HG03558 (cell line): ENCODE measurements around the gene RYK.

Experiments
- ATAC-seq: cut with Tn5 transposase; IDR thresholded peaks from one replicate; pipeline ENCODE4 v1.9.1; 2021; ENCODE audit warnings: moderate number of reproducible peaks; ENCODE audit not compliant: unreplicated experiment; ENCODE audit errors: extremely low read depth

The RYK gene

DNA sequence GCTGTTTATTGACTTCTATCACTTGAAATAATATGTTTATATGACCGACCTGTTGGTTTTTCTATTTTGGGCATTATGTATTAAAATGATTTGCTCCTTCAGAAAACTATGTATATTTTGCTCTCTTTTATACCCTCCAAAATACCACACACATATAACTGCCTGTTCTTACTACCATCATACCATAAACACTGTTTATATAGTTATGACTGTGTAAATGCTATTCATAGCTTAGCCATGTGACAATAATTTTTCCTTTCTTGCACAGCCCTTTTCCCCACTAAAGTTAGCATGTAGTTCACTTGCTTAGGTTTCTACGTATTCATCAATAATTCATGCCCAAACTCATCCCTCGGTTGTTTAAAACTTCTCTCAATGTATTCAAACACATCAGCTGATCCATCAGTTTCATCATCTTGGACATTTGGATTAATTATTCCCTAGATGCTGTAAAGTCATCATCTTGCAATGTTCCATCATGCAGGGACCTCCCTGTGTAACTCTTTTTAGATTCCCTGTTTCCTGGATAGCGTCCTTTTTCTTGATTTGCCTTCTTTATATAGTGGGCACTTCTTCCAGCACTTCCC is 8.2 kb upstream of the RYK start:
- no peak for ATAC-seq

DNA sequence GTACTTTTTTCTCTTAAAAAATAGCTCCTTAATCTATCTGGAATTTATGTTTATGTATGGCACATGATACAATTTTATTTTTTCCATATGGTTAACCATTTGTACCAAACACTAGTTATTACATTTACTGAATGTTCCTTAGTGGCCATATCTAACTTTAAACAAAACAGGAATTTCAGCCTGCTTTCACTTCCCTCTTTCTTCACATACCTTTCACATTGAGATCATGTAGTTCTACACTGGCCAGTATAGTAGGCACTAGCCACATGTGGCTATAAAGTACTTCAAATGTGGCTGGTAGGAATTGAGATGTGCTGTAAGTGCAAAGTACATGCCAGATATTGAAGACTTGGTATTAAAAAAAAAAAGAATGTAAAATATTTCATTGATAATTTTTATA is 4.7 kb upstream of the RYK start:
- ATAC-seq = no peak

DNA sequence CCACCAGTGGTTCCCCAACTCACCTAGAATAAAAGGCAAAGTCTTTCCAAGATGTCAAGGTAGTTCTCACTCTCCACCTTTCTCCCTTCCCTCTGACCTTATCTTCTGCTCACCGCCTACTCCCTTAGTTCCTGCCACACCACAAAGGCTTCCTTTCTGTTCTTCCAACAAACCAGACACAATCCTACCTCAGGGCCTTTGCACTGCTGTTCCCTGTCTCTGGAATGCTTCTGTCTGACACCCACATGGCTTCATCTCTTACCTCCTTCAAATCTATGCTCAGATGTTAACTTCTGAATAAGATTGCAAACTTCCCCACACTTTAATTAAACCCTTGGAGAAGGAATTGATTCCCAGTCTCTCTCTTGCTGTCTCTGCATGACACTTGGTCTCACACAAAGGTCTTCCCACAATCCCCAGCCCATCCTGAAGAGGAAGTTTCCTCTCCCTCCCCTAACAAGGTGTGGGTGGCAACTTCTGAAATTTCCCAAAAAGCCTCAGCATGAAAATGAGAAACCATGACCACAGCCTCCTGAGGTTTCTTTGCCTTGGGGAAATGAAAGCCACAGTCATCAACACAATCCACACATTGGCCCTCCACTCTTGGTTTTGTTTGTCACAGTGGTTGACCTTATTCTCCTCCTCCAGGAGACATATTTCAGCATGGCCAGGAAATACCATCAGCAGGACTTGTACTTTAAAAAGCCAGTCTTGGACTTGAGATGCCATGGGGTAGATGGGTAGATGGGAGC is 3.0 kb upstream of the RYK start:
- ATAC-seq = no peak

DNA sequence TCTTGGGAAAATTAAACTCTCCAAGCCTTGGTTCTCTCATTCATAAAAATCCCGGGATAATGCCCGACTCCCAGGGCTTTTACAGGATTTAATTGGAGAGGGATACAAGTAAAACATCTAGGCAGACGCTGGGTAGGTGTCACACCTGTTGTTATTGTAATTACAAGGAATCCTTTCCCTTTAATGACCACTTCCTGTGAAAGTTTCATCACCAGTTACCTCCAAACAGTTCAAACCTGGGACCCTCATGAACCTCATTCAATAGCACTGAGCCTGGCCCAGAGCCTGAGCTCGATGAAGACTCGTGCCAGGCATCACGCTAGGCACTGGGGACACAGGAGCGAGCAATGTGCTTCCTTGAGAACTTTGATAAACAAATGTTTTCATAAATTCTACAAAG is 2.1 kb upstream of the RYK start:
- ATAC-seq = no peak

GRCh38 chr3:134251731-134252391 is 1.2 kb upstream of the RYK start:
- no peak for ATAC-seq

DNA sequence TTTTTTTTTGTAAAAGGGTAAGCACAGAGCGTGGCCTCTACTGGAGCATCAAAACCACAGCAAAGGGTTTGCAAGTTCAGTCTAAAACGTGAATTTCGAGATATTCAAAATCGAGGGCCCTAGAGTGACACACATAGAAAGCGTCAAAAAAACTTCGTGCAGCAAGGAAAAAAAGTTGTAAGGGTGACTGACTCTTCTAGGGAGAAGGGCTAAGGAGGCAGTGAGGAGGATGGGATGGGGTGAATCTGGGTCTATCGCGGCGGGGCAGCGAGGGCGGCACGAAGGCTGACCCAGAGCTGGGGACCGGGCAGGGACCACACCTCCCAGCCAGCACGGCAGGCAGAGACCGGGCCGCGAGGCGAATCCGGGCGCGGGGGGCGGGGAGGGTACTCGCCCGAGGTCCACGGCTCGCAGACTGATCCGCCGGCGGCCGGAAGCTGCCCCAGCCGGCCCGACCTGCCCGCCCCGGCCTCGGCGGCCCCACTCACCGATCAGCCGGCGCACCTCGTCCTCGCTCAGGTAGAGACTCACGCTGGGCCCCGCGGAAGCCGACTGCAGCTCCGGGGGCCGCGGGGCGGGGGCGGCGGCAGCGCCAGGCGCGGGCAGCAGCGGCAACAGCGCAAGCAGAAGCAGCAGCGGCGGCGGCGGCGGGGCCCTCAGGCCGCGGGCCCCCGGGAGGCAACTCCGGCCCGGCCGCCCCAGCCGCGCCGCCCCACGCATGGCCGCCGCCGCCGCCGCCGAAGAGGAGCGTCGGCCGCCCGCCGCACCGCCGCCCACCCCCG is 533 bp downstream of the RYK start:
- peak; percentile 32 for ATAC-seq

DNA sequence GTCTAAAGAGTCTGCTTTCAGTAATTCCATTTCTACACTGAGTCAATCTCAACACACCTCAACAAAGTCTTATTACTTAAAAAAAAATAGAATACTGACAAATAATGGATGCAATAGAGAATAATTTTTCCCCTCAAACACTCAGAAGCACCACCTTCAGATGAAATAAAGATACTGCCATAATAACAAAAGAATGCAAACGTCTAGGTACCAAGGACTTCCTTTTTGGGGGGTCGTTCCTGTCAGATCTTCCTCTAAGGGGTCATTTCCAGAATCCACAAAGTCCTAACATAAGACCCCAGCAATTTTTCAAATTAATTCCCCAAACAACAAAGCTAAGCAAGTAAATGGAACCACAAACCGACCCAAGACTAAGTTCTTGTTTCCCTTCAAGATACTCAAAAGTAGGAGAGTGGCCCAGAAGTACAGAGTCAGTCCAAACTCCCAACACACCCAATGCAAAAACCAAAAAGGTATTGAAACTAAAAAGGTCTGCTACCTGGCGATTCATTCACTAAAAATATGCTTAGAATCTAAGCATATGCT is 1.3 kb downstream of the RYK start:
- no peak for ATAC-seq

DNA sequence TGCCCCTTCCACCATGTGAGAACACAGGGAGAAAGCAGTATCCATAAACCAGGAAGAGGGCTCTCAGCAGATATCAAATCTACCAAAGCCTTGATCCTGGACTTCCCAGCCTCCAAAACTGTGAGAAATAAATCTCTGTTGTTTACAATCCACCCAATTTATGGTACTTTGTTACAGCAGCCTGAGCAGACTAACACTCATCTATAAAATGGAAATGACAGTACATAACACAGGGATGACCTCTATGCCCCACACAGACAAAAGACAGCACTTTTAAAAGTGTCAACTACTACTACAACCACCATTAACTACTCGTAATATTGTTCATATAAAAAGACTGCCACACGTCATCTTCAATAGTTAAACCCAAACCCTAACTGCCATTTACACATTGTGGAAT is 5.7 kb downstream of the RYK start:
- ATAC-seq = no peak

DNA sequence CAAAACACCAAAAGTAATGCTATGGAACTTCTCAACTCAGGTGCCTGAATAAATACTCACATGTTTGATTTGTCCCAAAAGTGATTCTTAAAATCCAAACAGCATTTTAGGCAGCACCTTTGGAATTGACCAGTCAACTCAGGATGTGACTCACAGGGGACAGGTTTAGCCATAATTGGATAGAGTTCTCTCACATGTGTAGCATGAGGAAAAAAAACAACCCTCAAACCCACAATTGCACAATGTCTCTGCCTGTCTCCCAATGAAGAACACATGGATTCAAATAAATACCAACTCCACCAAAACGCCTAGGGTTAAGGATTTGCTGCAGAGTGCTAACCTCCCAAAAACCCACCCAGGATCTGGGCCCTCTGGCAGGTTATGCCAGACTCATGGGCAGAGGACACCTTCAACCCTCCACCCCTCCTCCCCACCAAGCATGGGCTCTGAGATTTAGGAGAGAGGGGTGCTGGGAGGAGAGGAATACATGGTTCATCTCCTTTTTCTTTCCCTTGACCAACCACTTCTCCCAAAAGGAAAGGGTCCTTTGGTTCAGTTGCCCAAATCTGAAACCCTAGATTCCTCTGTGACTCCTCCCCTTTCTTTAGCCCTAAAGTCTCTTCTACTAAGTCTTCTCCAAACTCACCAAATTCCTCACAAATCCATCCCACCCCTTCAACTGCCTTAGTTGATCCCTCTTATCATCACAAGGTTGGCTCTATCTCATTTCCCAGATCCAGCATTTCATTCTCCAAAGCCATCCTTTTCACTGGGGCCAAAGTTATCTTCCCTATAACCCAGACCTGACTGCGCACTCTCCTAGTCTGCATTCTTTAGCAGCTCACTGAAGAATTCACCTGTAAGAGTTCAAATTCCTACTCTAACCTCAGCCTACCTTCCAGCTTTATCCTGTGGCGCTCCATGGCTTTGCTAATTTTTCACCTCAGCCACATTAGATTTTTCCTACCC is 7.7 kb downstream of the RYK start:
- no peak for ATAC-seq

DNA sequence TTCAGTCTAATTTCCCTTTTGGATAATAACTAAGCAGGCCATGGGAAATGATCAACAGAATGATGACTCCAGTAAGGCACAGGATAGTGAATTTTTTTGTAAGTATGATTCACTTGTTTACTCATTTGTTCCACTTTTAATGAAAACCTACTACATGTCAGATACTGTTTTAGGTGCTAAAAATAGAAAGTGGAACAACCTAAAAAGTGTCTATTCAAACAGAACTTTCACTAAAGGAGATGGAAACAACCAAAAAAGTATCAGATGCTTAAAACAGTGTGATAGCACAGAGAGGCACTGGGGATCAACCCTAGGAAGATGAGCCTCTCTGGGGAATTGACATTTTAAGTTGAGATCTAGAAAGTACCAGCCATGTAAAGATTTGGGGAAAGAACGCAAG is 11.1 kb downstream of the RYK start:
- ATAC-seq = peak; percentile 60

DNA sequence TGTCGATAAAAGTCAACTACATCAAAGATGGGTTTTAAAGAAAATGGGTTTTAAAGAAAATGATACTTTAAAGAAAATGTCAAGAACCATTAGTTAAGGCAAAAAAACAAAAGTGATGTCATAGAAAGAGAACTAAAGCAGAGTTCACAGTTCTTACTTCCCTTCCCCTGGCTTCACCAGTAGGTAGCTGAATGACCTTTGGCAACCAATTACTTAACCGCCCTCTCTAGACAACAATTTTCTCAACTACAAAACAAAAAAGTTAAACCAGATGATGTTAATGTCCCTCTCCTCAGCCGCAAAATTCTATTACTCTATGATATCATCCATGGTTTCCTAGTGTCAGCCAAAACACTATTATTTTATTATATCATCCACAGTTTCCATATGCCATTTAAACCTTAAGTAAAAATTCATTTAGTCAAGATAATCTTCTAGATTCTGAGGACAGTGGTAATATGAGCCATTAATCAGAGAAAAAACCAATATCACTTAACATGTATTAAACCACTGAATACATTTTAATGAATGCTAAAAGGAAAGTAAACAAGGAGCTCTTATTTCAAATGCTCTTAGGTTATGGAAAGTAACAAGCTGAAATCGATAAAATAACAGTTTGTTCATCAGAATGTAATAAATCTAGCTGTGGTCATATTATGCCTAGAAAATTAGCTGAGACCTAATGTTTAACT is 13.1 kb downstream of the RYK start:
- no peak for ATAC-seq

- ATAC-seq = no peak
These were observed 14.0 kb downstream of the RYK start for GRCh38 chr3:134236505-134237170.

- ATAC-seq = no peak
These were observed 15.0 kb downstream of the RYK start for GRCh38 chr3:134235577-134236076.

DNA sequence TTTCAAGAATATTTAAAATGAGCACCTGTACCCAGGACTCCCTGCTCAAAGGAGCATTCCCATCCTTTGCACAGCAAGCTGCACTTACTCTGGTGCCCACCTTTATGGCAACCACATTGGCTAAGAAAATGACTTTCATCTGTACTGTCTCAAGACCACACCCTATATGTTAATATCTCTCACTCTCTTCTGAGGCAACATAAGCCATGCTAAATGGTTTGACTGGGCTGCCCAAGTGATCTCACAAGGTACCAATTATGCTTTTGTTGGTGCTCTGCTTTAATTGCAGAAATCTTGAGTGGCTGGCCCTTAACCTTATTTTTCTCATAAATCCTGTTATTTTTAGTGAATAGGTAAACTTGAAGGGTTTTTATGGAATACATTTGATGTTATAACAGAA is 17.7 kb downstream of the RYK start:
- ATAC-seq = no peak

GRCh38 chr3:134232151-134232550 is 18.5 kb downstream of the RYK start:
- ATAC-seq = peak; percentile 45

- no peak for ATAC-seq
These were observed 19.5 kb downstream of the RYK start for GRCh38 chr3:134231131-134231530.

DNA sequence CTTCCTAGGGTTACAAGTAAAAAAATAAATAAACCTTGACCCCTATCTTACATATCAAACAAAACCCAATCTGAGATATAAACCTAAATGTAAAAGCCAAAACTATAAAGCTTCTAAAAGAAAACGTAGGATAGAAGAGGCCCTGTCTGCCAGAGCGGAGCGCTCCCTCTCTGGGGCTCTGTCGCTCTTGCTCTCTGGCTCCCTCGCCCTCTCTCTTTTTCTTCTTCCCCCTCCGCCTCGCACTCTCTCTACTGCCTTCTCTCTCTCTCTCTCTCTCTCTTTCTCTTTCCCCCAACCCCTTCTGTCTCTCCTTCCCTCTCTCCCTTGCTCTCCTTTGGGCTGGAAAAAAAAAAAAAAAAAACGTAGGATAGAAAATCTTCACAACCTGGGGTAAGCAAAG is 21.6 kb downstream of the RYK start:
- ATAC-seq = no peak

DNA sequence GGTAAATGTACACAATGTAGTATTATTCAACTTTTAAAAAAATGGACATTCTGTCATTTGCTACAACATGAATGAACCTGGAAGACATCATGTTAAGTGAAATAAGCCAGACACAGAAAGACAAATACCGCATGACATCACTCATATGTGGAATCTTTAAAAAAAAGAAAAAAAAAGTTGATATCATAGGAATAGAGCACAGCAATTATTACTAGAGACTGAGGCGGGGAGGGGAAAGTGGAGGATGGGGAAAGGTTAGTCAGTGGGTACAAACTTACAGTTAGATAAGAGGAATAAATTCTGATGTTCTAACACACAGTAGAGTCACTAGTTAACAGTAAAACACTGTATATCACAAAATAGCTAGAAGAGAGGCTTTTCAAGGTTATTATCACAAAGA is 22.2 kb downstream of the RYK start:
- no peak for ATAC-seq
